HEK293 (cell line): ENCODE measurements around the gene NDUFS2.
A peak's percentile ranks its signal among the peaks of the same experiment; 100 is the strongest.

Experiments
- FEZF1 ChIP-seq: fragments of 450-650 bp; formaldehyde crosslinking; IDR thresholded peaks from 2 replicates; pipeline ENCODE4 v1.5.1; 2016; ENCODE audit warnings: missing biosample characterization, missing genetic modification characterization
- GFI1B ChIP-seq: fragments of 450-650 bp; formaldehyde crosslinking; IDR thresholded peaks from 2 replicates; pipeline ENCODE4 v1.5.1; 2016; ENCODE audit warnings: missing biosample characterization, missing genetic modification characterization
- MYNN ChIP-seq: fragments of 450-650 bp; formaldehyde crosslinking; IDR thresholded peaks from 2 replicates; pipeline ENCODE4 v1.5.1; 2016; ENCODE audit warnings: missing biosample characterization, missing genetic modification characterization, borderline replicate concordance
- SALL2 ChIP-seq: fragments of 450-650 bp; formaldehyde crosslinking; IDR thresholded peaks from 2 replicates; pipeline ENCODE4 v1.5.0; 2017; ENCODE audit warnings: missing biosample characterization, mild to moderate bottlenecking, missing genetic modification characterization, borderline replicate concordance
- SETDB1 ChIP-seq: IDR thresholded peaks from one replicate; pipeline ENCODE4 v1.6.1; 2017; ENCODE audit warnings: mild to moderate bottlenecking, low read length, moderate library complexity, mixed read lengths; ENCODE audit not compliant: insufficient read length
- SP7 ChIP-seq: fragments of 450-650 bp; formaldehyde crosslinking; IDR thresholded peaks from 2 replicates; pipeline ENCODE4 v1.5.1; 2016; ENCODE audit warnings: missing biosample characterization, missing genetic modification characterization
- TCF7L2 ChIP-seq: IDR thresholded peaks from 2 replicates; pipeline ENCODE4 v1.6.1; 2011; ENCODE audit warnings: low read depth, mild to moderate bottlenecking, inconsistent platforms, low read length, moderate library complexity, borderline replicate concordance
- ZFP69B ChIP-seq: fragments of 450-650 bp; formaldehyde crosslinking; IDR thresholded peaks from 2 replicates; pipeline ENCODE4 v1.5.1; 2016; ENCODE audit warnings: missing biosample characterization, missing genetic modification characterization
- ZNF132 ChIP-seq: fragments of 450-650 bp; formaldehyde crosslinking; IDR thresholded peaks from 2 replicates; pipeline ENCODE4 v1.5.1; 2017; ENCODE audit warnings: missing biosample characterization, missing genetic modification characterization, borderline replicate concordance
- ZNF211 ChIP-seq: fragments of 450-650 bp; formaldehyde crosslinking; IDR thresholded peaks from 2 replicates; pipeline ENCODE4 v1.5.1; 2016; ENCODE audit warnings: low read depth, missing biosample characterization, missing genetic modification characterization
- ZNF223 ChIP-seq: fragments of 450-650 bp; formaldehyde crosslinking; IDR thresholded peaks from 2 replicates; pipeline ENCODE4 v1.5.1; 2016; ENCODE audit warnings: missing biosample characterization, missing genetic modification characterization
- ZNF280C ChIP-seq: fragments of 450-650 bp; formaldehyde crosslinking; IDR thresholded peaks from 2 replicates; pipeline ENCODE4 v1.5.1; 2016; ENCODE audit warnings: missing biosample characterization, missing genetic modification characterization
- ZNF324 ChIP-seq: fragments of 450-650 bp; formaldehyde crosslinking; IDR thresholded peaks from 2 replicates; pipeline ENCODE4 v1.5.1; 2016; ENCODE audit warnings: missing biosample characterization, missing genetic modification characterization
- ZNF335 ChIP-seq: fragments of 450-650 bp; formaldehyde crosslinking; conservative IDR thresholded peaks from 2 replicates; pipeline ENCODE4 v1.5.1; 2016; ENCODE audit warnings: missing biosample characterization, missing genetic modification characterization
- ZNF366 ChIP-seq: fragments of 450-650 bp; formaldehyde crosslinking; conservative IDR thresholded peaks from 2 replicates; pipeline ENCODE4 v1.5.1; 2016; ENCODE audit warnings: missing biosample characterization, missing genetic modification characterization
- ZNF433 ChIP-seq: fragments of 450-650 bp; formaldehyde crosslinking; IDR thresholded peaks from 2 replicates; pipeline ENCODE4 v1.5.1; 2016; ENCODE audit warnings: missing biosample characterization, missing genetic modification characterization, low read depth
- ZNF473 ChIP-seq: fragments of 450-650 bp; formaldehyde crosslinking; IDR thresholded peaks from 2 replicates; pipeline ENCODE4 v1.5.1; 2017; ENCODE audit warnings: missing biosample characterization, missing genetic modification characterization
- ZNF501 ChIP-seq: fragments of 450-650 bp; formaldehyde crosslinking; IDR thresholded peaks from 2 replicates; pipeline ENCODE4 v1.5.1; 2016; ENCODE audit warnings: missing biosample characterization, missing genetic modification characterization
- ZNF513 ChIP-seq: fragments of 450-650 bp; IDR thresholded peaks from 2 replicates; pipeline ENCODE4 v1.5.1; 2018; ENCODE audit warnings: missing biosample characterization, missing genetic modification characterization
- ZNF514 ChIP-seq: fragments of 450-650 bp; formaldehyde crosslinking; IDR thresholded peaks from 2 replicates; pipeline ENCODE4 v1.5.1; 2016; ENCODE audit warnings: missing biosample characterization, missing genetic modification characterization
- ZNF555 ChIP-seq: fragments of 450-650 bp; formaldehyde crosslinking; conservative IDR thresholded peaks from 2 replicates; pipeline ENCODE4 v1.5.1; 2017; ENCODE audit warnings: missing biosample characterization, mild to moderate bottlenecking, missing genetic modification characterization, inconsistent platforms
- ZNF558 ChIP-seq: fragments of 450-650 bp; formaldehyde crosslinking; IDR thresholded peaks from 2 replicates; pipeline ENCODE4 v1.5.1; 2016; ENCODE audit warnings: missing biosample characterization, missing genetic modification characterization
- ZNF571 ChIP-seq: fragments of 450-650 bp; formaldehyde crosslinking; IDR thresholded peaks from 2 replicates; pipeline ENCODE4 v1.5.0; 2017; ENCODE audit warnings: missing biosample characterization, missing genetic modification characterization
- ZNF596 ChIP-seq: fragments of 450-650 bp; IDR thresholded peaks from 2 replicates; pipeline ENCODE4 v1.5.0; 2018; ENCODE audit warnings: missing biosample characterization, mild to moderate bottlenecking, missing genetic modification characterization, moderate library complexity
- ZNF610 ChIP-seq: fragments of 450-650 bp; formaldehyde crosslinking; IDR thresholded peaks from 2 replicates; pipeline ENCODE4 v1.5.1; 2016; ENCODE audit warnings: missing biosample characterization, missing genetic modification characterization, borderline replicate concordance
- ZNF624 ChIP-seq: fragments of 450-650 bp; formaldehyde crosslinking; IDR thresholded peaks from 2 replicates; pipeline ENCODE4 v1.5.1; 2017; ENCODE audit warnings: missing biosample characterization, missing genetic modification characterization
- ZNF704 ChIP-seq: fragments of 450-650 bp; formaldehyde crosslinking; IDR thresholded peaks from 2 replicates; pipeline ENCODE4 v1.5.1; 2016; ENCODE audit warnings: missing biosample characterization, missing genetic modification characterization
- ZNF791 ChIP-seq: fragments of 450-650 bp; formaldehyde crosslinking; IDR thresholded peaks from 2 replicates; pipeline ENCODE4 v1.5.1; 2016; ENCODE audit warnings: missing biosample characterization, missing genetic modification characterization
- TF ChIP-seq, protein P1 (sequence below): fragments of 450-650 bp; formaldehyde crosslinking; conservative IDR thresholded peaks from 2 replicates; pipeline ENCODE4 v1.5.1; 2016; ENCODE audit warnings: low read depth, missing biosample characterization, missing genetic modification characterization
- TF ChIP-seq, protein P2 (sequence below): fragments of 450-650 bp; formaldehyde crosslinking; IDR thresholded peaks from 2 replicates; pipeline ENCODE4 v1.5.1; 2016; ENCODE audit warnings: missing biosample characterization, missing genetic modification characterization

Gene NDUFS2

DNA sequence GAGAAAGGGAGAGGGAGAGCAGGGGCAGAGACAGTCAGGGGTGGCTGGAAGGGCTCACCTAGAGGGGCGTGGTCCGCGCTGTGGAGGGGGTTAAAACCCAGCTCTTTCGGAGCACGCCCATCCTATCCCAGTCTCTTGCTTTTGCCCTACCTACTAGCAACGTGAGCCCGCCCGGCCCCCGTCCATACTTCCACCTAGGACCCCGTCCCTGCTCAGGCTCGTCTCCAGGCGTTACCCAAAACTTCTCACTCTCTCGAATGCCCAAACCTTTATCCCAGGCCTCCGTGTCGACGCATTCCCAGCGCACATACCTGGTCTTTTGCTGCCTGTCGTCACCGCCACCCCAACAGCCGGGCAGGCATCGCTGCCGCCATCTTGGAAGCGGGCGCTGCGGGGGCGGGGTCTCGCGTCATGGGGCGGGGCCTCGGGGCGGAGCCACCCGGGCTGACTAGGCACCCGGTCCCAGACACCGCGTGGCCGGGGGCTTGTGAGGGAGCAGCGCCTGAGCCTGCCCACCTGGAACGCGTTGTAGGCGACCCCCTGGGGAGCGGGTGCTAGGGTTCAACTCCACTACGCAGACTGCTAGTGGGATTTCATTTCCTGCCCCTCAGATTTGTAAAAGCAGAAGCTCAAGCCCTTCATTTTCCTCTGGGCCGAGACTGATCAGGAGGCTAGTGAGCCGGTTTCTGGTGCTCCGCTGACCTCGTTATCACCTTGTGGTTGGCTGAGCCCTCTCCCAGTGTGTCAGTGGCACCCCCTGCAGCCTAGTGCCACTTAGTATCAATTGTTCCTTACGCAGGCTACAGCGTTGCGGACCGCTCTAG is 24.8 kb upstream of the NDUFS2 start, which contains the start of gene B4GALT3 (continued):
- peak; percentile 41; the same call in 1 of the 2 replicates for TF ChIP-seq ZNF596 (tag by site-specific recombination)
- TF ChIP-seq ZNF791 (tag by site-specific recombination), result no peak
- TF ChIP-seq ZNF704, result 0 out of 2 replicates have a peak, but pooled peaks have one; percentile 27
- peak; percentile 75; the same call in 1 of the 2 replicates for TF ChIP-seq ZNF324 (tag by site-specific recombination)
- no peak for TF ChIP-seq ZNF132 (tag by site-specific recombination)
- TF ChIP-seq ZNF501 (tag by site-specific recombination), result peak; percentile 97
- TF ChIP-seq ZNF513, result no peak
- TF ChIP-seq ZNF558 (tag by site-specific recombination), result no peak
- no peak for TF ChIP-seq ZNF514
- TF ChIP-seq MYNN (tag by site-specific recombination), result no peak
- no peak for TF ChIP-seq TCF7L2
- TF ChIP-seq ZNF433 (tag by site-specific recombination), result no peak
- peak; percentile 83 for TF ChIP-seq SP7 (tag by site-specific recombination)
- TF ChIP-seq ZFP69B (tag by site-specific recombination), result peak; percentile 77; the same call in 1 of the 2 replicates
- no peak for TF ChIP-seq ZNF211 (tag by site-specific recombination)
- TF ChIP-seq, protein P1, sequence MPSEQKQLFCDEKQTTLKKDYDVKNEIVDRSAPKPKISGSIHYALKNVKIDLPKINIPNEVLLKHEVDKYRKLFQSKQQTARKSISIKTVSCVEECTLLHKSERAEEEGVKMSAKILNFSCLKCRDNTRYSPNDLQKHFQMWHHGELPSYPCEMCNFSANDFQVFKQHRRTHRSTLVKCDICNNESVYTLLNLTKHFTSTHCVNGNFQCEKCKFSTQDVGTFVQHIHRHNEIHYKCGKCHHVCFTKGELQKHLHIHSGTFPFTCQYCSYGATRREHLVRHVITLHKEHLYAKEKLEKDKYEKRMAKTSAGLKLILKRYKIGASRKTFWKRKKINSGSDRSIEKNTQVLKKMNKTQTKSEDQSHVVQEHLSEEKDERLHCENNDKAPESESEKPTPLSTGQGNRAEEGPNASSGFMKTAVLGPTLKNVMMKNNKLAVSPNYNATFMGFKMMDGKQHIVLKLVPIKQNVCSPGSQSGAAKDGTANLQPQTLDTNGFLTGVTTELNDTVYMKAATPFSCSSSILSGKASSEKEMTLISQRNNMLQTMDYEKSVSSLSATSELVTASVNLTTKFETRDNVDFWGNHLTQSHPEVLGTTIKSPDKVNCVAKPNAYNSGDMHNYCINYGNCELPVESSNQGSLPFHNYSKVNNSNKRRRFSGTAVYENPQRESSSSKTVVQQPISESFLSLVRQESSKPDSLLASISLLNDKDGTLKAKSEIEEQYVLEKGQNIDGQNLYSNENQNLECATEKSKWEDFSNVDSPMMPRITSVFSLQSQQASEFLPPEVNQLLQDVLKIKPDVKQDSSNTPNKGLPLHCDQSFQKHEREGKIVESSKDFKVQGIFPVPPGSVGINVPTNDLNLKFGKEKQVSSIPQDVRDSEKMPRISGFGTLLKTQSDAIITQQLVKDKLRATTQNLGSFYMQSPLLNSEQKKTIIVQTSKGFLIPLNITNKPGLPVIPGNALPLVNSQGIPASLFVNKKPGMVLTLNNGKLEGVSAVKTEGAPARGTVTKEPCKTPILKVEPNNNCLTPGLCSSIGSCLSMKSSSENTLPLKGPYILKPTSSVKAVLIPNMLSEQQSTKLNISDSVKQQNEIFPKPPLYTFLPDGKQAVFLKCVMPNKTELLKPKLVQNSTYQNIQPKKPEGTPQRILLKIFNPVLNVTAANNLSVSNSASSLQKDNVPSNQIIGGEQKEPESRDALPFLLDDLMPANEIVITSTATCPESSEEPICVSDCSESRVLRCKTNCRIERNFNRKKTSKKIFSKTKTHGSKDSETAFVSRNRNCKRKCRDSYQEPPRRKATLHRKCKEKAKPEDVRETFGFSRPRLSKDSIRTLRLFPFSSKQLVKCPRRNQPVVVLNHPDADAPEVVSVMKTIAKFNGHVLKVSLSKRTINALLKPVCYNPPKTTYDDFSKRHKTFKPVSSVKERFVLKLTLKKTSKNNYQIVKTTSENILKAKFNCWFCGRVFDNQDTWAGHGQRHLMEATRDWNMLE (tag by site-specific recombination), result no peak
- no peak for TF ChIP-seq SALL2 (tag by site-specific recombination)
- TF ChIP-seq SETDB1, result peak; percentile 22
- no peak for TF ChIP-seq ZNF280C (tag by site-specific recombination)
- TF ChIP-seq ZNF610, result peak; percentile 59; the same call in 1 of the 2 replicates
- TF ChIP-seq ZNF555 (tag by site-specific recombination), result no peak
- no peak for TF ChIP-seq ZNF473 (tag by site-specific recombination)
- TF ChIP-seq, protein P2, sequence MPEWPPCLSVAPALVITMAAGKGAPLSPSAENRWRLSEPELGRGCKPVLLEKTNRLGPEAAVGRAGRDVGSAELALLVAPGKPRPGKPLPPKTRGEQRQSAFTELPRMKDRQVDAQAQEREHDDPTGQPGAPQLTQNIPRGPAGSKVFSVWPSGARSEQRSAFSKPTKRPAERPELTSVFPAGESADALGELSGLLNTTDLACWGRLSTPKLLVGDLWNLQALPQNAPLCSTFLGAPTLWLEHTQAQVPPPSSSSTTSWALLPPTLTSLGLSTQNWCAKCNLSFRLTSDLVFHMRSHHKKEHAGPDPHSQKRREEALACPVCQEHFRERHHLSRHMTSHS, result no peak
- peak; percentile 98 for TF ChIP-seq ZNF335 (tag by site-specific recombination)
- TF ChIP-seq ZNF571, result no peak
- TF ChIP-seq FEZF1 (tag by site-specific recombination), result peak; percentile 60
- no peak for TF ChIP-seq GFI1B (tag by site-specific recombination)
- TF ChIP-seq ZNF366, result no peak
- no peak for TF ChIP-seq ZNF624 (tag by site-specific recombination)
- no peak for TF ChIP-seq ZNF223 (tag by site-specific recombination)
